Mammary epithelial cell (primary cell): Measurements from ENCODE around the gene SFXN1.

Experiments used
- CTCF ChIP-seq, 2 donors: IDR thresholded peaks in 1 of 2; conservative IDR thresholded peaks in 1 of 2; 2 replicates each; pipeline ENCODE4 v1.5.1; 2011 to 2012; ENCODE audit warnings: inconsistent platforms in 2 of 2, low read length in 2 of 2, mild to moderate bottlenecking in 2 of 2, control low read depth in 1 of 2, low read depth in 1 of 2; ENCODE audit not compliant: insufficient read depth in 1 of 2; ENCODE audit errors: extremely low read depth in 1 of 2
- EZH2 ChIP-seq: IDR thresholded peaks from 2 replicates; pipeline ENCODE4 v1.6.1; 2012; ENCODE audit warnings: low read length, inconsistent platforms, borderline replicate concordance

DNA sequence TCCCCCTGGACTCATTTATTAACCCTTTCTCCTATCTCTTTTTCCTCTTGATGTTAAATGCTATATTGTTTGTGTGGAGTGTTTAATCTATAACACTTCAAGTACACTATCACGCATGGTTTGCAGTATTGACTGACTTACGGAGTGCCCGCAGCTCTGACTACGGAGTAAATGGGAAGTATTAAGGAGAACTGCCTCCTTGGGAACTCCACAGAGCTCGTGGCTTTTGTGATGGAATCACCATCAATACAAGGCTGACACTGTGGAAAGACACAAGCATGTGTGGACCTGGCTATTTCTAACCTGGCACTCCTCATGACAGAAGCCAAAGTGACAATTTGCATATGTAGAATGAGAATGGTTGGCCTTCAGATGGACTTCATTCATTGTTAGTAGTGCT is 66.2 kb downstream of the SFXN1 start:
- TF ChIP-seq CTCF (conservative IDR thresholded peaks at IDR 0.05 in 1 of 2, IDR thresholded peaks at IDR 0.05 in 1 of 2; ENCODE audit: extremely low read depth in 1 of 2, insufficient read depth in 1 of 2, low read depth in 1 of 2, low read length in 2 of 2) (no peak), EZH2 (no peak)
